Activated T-cell treated with anti-CD3 and anti-CD28 coated beads, Interleukin-2, amount 50 U/mL, for 4 hours (primary cell): ENCODE results near the gene KIAA0753. TPM values are rescaled to one million over a fixed set of nuclear protein-coding genes. Genes with fewer than 3 reads are reported as not detected.
"Not testable (repeated sequence)": the region's sequence is repeated elsewhere in the genome, so short reads cannot be mapped to it uniquely, and the experiment has no call there.

Source experiments
- ATAC-seq, 2 donors: fragments of 200-7000 bp; cut with Tn5 transposase; one replicate each; pipeline ENCODE4 v1.10.0; 2021
- DNase-seq: peaks from one replicate; pipeline ENCODE4 v3.0.0-alpha.2; 2020
- H3K27me3 Mint-ChIP-seq: one replicate; pipeline ENCODE4 v1.8.0; 2021; ENCODE audit warnings: low read depth, mixed read lengths
- H3K36me3 Mint-ChIP-seq: one replicate; pipeline ENCODE4 v1.8.0; 2022; ENCODE audit warnings: mixed read lengths; ENCODE audit not compliant: insufficient read depth
- H3K4me1 Mint-ChIP-seq: one replicate; pipeline ENCODE4 v1.8.0; 2021; ENCODE audit warnings: low read depth, mixed read lengths
- H3K4me3 Mint-ChIP-seq: one replicate; pipeline ENCODE4 v1.8.0; 2021; ENCODE audit warnings: mild to moderate bottlenecking, moderate library complexity, mixed read lengths
- H3K9me3 Mint-ChIP-seq: one replicate; pipeline ENCODE4 v1.8.0; 2021; ENCODE audit warnings: mixed read lengths
- total RNA-seq, 3 donors: library from RNA; stranded (reverse); gene quantifications; one replicate each; pipeline ENCODE4 v1.2.1, GENCODE V29; 2021

Gene KIAA0753
- total RNA-seq, 3 donors from 2014 or later = 16.9 to 19.2 (median 17.1) TPM

GRCh38 chr17:6588165-6588564, 52.3 kb downstream of the KIAA0753 start:
- H3K27me3 Mint-ChIP-seq = no peaks in the 10 kb centered on the region
- H3K36me3 Mint-ChIP-seq = peaks cover 78% of the 10 kb centered on the region
- no peak for ATAC-seq

GRCh38 chr17:6587310-6587709, 53.2 kb downstream of the KIAA0753 start:
- ATAC-seq (no peak), DNase-seq (no peak)
- no peak overlapping the region for H3K4me3 Mint-ChIP-seq
- no peaks in the 10 kb centered on the region for H3K4me1 Mint-ChIP-seq
- no peaks in the 10 kb centered on the region for H3K27me3 Mint-ChIP-seq
- H3K36me3 Mint-ChIP-seq = peaks cover 78% of the 10 kb centered on the region
- peaks cover 6% of the 10 kb centered on the region for H3K9me3 Mint-ChIP-seq

More at GRCh38 chr17:6588165-6588564, 52.3 kb downstream of the KIAA0753 start:
- Mint-ChIP-seq H3K9me3 (peaks cover 6% of the 10 kb centered on the region), H3K4me1 (no peaks in the 10 kb centered on the region), H3K4me3 (no peak overlapping the region)
- DNase-seq = no peak

- Mint-ChIP-seq H3K9me3 (peaks cover 6% of the 10 kb centered on the region), H3K4me1 (no peaks in the 10 kb centered on the region), H3K36me3 (peaks cover 59% of the 10 kb centered on the region), H3K27me3 (no peaks in the 10 kb centered on the region), H3K4me3 (no peak overlapping the region)
- no peak for DNase-seq
- ATAC-seq = no peak
Observed at GRCh38 chr17:6583411-6583810, 57.1 kb downstream of the KIAA0753 start.

GRCh38 chr17:6580625-6581024, 59.9 kb downstream of the KIAA0753 start:
- Mint-ChIP-seq H3K4me3 (no peak overlapping the region), H3K4me1 (peaks cover 5% of the 10 kb centered on the region), H3K36me3 (peaks cover 47% of the 10 kb centered on the region), H3K9me3 (peaks cover under 1% of the 10 kb centered on the region), H3K27me3 (no peaks in the 10 kb centered on the region)
- ATAC-seq = no peak
- no peak for DNase-seq

GRCh38 chr17:6578491-6578890, 62.0 kb downstream of the KIAA0753 start:
- H3K4me1 Mint-ChIP-seq = peaks cover 14% of the 10 kb centered on the region
- no peaks in the 10 kb centered on the region for H3K9me3 Mint-ChIP-seq
- H3K36me3 Mint-ChIP-seq = peaks cover 28% of the 10 kb centered on the region
- ATAC-seq (no peak), DNase-seq (no peak)
- no peak overlapping the region for H3K4me3 Mint-ChIP-seq
- no peaks in the 10 kb centered on the region for H3K27me3 Mint-ChIP-seq

GRCh38 chr17:6577686-6578263, 62.7 kb downstream of the KIAA0753 start:
- Mint-ChIP-seq H3K4me1 (peaks cover 14% of the 10 kb centered on the region), H3K9me3 (no peaks in the 10 kb centered on the region), H3K27me3 (no peaks in the 10 kb centered on the region), H3K4me3 (no peak overlapping the region), H3K36me3 (peaks cover 21% of the 10 kb centered on the region)
- DNase-seq = no peak
- ATAC-seq = no peak

GRCh38 chr17:6576038-6576785, 64.3 kb downstream of the KIAA0753 start:
- ATAC-seq (no peak), DNase-seq (no peak)
- H3K4me1 Mint-ChIP-seq = peaks cover 14% of the 10 kb centered on the region
- no peak overlapping the region for H3K4me3 Mint-ChIP-seq
- no peaks in the 10 kb centered on the region for H3K27me3 Mint-ChIP-seq
- H3K36me3 Mint-ChIP-seq = peaks cover 11% of the 10 kb centered on the region
- no peaks in the 10 kb centered on the region for H3K9me3 Mint-ChIP-seq

- Mint-ChIP-seq H3K4me3 (peak overlapping the region; percentile 4), H3K36me3 (peaks cover 11% of the 10 kb centered on the region), H3K27me3 (no peaks in the 10 kb centered on the region), H3K4me1 (peaks cover 14% of the 10 kb centered on the region), H3K9me3 (no peaks in the 10 kb centered on the region)
- no peak for ATAC-seq
- no peak for DNase-seq
Observed at GRCh38 chr17:6575596-6575988, 64.9 kb downstream of the KIAA0753 start.

GRCh38 chr17:6574687-6575595, 65.6 kb downstream of the KIAA0753 start:
- no peaks in the 10 kb centered on the region for H3K27me3 Mint-ChIP-seq
- ATAC-seq = peak; percentile 73 to 83
- peaks cover 11% of the 10 kb centered on the region for H3K36me3 Mint-ChIP-seq
- H3K4me1 Mint-ChIP-seq = peaks cover 14% of the 10 kb centered on the region
- DNase-seq = peak; percentile 20
- peak overlapping the region; percentile 4 for H3K4me3 Mint-ChIP-seq
- no peaks in the 10 kb centered on the region for H3K9me3 Mint-ChIP-seq

- no peak for DNase-seq
- peaks cover 14% of the 10 kb centered on the region for H3K4me1 Mint-ChIP-seq
- ATAC-seq = no peak
- H3K9me3 Mint-ChIP-seq = no peaks in the 10 kb centered on the region
- no peak overlapping the region for H3K4me3 Mint-ChIP-seq
- peaks cover 11% of the 10 kb centered on the region for H3K36me3 Mint-ChIP-seq
- no peaks in the 10 kb centered on the region for H3K27me3 Mint-ChIP-seq
Observed at GRCh38 chr17:6573982-6574686, 66.4 kb downstream of the KIAA0753 start.

GRCh38 chr17:6573495-6573894, 67.0 kb downstream of the KIAA0753 start:
- not testable (repeated sequence) for ATAC-seq, H3K9me3 Mint-ChIP-seq, H3K4me3 Mint-ChIP-seq, H3K27me3 Mint-ChIP-seq, DNase-seq
- Mint-ChIP-seq H3K36me3 (peaks cover 11% of the 10 kb centered on the region), H3K4me1 (peaks cover 14% of the 10 kb centered on the region)

- H3K9me3 Mint-ChIP-seq = no peaks in the 10 kb centered on the region
- H3K4me3 Mint-ChIP-seq = no peak overlapping the region
- DNase-seq = no peak
- H3K4me1 Mint-ChIP-seq = peaks cover 14% of the 10 kb centered on the region
- H3K36me3 Mint-ChIP-seq = peaks cover 10% of the 10 kb centered on the region
- ATAC-seq = no peak
- H3K27me3 Mint-ChIP-seq = no peaks in the 10 kb centered on the region
Observed at GRCh38 chr17:6572972-6573370, 67.5 kb downstream of the KIAA0753 start.

- ATAC-seq = no peak
- no peak for DNase-seq
- no peaks in the 10 kb centered on the region for H3K9me3 Mint-ChIP-seq
- peaks cover under 1% of the 10 kb centered on the region for H3K36me3 Mint-ChIP-seq
- H3K4me1 Mint-ChIP-seq = peaks cover 14% of the 10 kb centered on the region
- H3K27me3 Mint-ChIP-seq = no peaks in the 10 kb centered on the region
- no peak overlapping the region for H3K4me3 Mint-ChIP-seq
Observed at GRCh38 chr17:6571452-6571781, 69.1 kb downstream of the KIAA0753 start.
